ENCODE results near the gene FTCD.

DNA sequence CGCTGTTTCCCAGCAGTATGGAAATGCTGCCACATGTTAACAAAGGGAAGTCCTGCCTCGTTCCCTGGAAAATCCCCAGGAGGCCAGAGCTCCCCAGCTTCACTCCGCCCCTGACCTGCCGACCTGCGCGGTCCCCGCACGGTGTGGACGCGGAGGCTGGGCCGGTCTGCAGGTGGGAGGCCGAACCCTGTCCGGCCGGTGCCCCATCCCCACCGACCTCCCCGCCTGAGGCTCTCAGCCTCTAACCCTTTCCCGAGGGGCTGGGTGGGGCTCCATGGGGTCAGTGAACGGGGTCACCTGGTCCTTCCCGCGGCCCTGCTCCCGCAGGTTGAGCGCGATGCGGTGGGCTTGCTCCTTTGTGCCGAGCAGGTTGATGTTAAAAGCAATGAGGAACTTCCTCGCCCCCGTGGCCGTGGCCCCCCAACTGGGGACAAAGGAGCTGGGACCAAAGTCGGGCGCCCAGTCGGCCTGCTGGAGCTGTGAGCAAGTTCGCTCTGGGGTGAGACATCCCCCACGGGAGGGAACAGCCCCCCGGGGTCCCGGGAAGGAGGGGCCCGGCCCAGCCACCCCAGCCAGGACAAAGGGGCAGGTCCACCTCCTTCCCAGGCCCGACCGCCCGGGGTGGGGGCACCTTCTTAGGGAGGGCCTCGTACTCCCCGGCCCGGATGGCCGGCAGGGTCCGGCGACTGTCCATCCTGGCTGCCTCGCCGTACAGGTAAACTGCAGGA lies 4.0 kb downstream of the FTCD start:
- TF ChIP-seq, protein P1, sequence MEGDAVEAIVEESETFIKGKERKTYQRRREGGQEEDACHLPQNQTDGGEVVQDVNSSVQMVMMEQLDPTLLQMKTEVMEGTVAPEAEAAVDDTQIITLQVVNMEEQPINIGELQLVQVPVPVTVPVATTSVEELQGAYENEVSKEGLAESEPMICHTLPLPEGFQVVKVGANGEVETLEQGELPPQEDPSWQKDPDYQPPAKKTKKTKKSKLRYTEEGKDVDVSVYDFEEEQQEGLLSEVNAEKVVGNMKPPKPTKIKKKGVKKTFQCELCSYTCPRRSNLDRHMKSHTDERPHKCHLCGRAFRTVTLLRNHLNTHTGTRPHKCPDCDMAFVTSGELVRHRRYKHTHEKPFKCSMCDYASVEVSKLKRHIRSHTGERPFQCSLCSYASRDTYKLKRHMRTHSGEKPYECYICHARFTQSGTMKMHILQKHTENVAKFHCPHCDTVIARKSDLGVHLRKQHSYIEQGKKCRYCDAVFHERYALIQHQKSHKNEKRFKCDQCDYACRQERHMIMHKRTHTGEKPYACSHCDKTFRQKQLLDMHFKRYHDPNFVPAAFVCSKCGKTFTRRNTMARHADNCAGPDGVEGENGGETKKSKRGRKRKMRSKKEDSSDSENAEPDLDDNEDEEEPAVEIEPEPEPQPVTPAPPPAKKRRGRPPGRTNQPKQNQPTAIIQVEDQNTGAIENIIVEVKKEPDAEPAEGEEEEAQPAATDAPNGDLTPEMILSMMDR (IDR thresholded peaks at IDR 0.05) = no peak
- TF ChIP-seq POLR2A (IDR thresholded peaks at IDR 0.05) = no peak
